Kidney (tissue), 14 donors: Measurements from ENCODE around the gene CDCA3. TPM values are rescaled to one million over a fixed set of nuclear protein-coding genes. Genes with fewer than 3 reads are reported as not detected.

Source experiments
- DNase-seq, 5 donors: peaks; one replicate each; pipeline ENCODE4 v3.0.0-alpha.2; 2013 to 2020
- FAIRE-seq: peaks from 2 replicates; lab custom pipeline; 2012; peaks lifted over from hg19 to GRCh38; lab: Jason Lieb, UNC
- H3K27ac ChIP-seq, 2 donors: one replicate each; pipeline ENCODE4 v1.7.0; 2013; ENCODE audit warnings: low read depth in 2 of 2, low read length in 2 of 2, inconsistent platforms in 1 of 2
- H3K27me3 ChIP-seq: one replicate; pipeline ENCODE4 v1.7.1; 2013; ENCODE audit warnings: low read length, inconsistent platforms; ENCODE audit not compliant: control insufficient read depth, insufficient read depth
- H3K36me3 ChIP-seq, 3 donors: one replicate each; pipeline versions ENCODE4 v1.7.0 to v1.7.1; 2013; ENCODE audit warnings: low read length in 3 of 3, control low read depth in 1 of 3, inconsistent platforms in 1 of 3; ENCODE audit not compliant: insufficient read depth in 3 of 3, control insufficient read depth in 2 of 3
- H3K4me1 ChIP-seq, 3 donors: one replicate each; pipeline versions ENCODE4 v1.7.0 to v1.7.1; 2013; ENCODE audit warnings: low read length in 3 of 3, inconsistent platforms in 1 of 3, low read depth in 1 of 3; ENCODE audit not compliant: control insufficient read depth in 2 of 3, insufficient read depth in 2 of 3
- H3K4me3 ChIP-seq, 3 donors: one replicate each; pipeline versions ENCODE4 v1.7.0 to v1.8.1; 2013; ENCODE audit warnings: low read length in 3 of 3, control low read depth in 1 of 3, inconsistent platforms in 1 of 3
- H3K9ac ChIP-seq, 3 donors: one replicate each; pipeline versions ENCODE4 v1.7.0 to v1.7.1; 2013; ENCODE audit warnings: low read length in 3 of 3, control low read depth in 1 of 3, inconsistent platforms in 1 of 3
- H3K9me3 ChIP-seq, 3 donors: one replicate each; pipeline versions ENCODE4 v1.7.0 to v1.7.1; 2013; ENCODE audit warnings: low read length in 3 of 3, control low read depth in 1 of 3, inconsistent platforms in 1 of 3; ENCODE audit not compliant: control insufficient read depth in 2 of 3, insufficient read depth in 1 of 3
- intact Hi-C: fragments of 100-400 bp; cut with DNase I; formaldehyde crosslinking; loops from one replicate; pipeline ENCODE4 v1.11.1; 2022
- polyA plus RNA-seq: library from polyadenylated mRNA; stranded (reverse); fragments of 350-450 nt; fragmentation: Illumina TruSeq; extraction: RNeasy Lipid Tissue Mini Kit (QIAGEN cat#74804); gene quantifications from one replicate; pipeline ENCODE4 v1.2.3, GENCODE V29; 2014; ENCODE audit warnings: low read depth, low replicate concordance; ENCODE audit not compliant: insufficient read depth
- total RNA-seq: library from RNA; stranded (reverse); fragmentation: NEBNext Ultra II Directional; extraction: Animal tissue kit (Norgen Biotek cat#: 25700); gene quantifications from one replicate; pipeline ENCODE4 v1.2.1, GENCODE V29; 2021
- TF ChIP-seq, protein P1 (sequence below): IDR thresholded peaks from 3 replicates; pipeline ENCODE4 v1.5.1; 2012; ENCODE audit warnings: mild to moderate bottlenecking, moderate library complexity, borderline replicate concordance; ENCODE audit not compliant: insufficient read depth; ENCODE audit errors: extremely low read depth
- donor health status: control.
- donor health status: control.
- donor health status: control.
- donor health status: control.
- donor health status: control.
- donor health status: DM: yes; HTN: yes; CAD: no.
- donor health status: Normal renal cell carcinoma (clear cell type).

Gene CDCA3
- total and polyA plus RNA-seq, 2 donors from 2014 or later = 1.3 to 2.1 TPM

DNA sequence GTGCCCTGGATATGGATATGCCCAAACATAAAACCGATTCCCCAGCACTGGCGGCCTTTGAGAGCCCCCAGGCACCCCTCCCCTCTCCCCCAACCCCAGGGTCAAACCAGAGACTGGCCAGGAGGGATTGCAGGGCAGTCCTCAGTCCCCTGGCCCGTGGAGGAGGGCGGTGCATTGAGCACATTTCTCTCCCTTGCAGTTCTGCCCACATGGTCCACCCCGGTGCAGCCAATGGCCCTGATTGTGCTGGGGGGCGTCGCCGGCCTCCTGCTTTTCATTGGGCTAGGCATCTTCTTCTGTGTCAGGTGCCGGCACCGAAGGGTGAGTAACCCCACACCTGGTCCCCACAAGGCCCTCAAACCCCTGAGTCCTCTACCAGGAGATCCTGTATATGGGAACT is 32.9 kb downstream of the CDCA3 start:
- Histone ChIP-seq H3K27me3 (no peaks in the 10 kb centered on the region), H3K36me3 (peaks cover 0 to 3% (median 0%) of the 10 kb centered on the region in 3 donors), H3K4me1 (peaks cover 0 to 12% (median 8%) of the 10 kb centered on the region in 3 donors), H3K4me3 (no peak overlapping the region), H3K27ac (no peak overlapping the region), H3K9me3 (peaks cover 0 to 2% (median 0%) of the 10 kb centered on the region in 3 donors), H3K9ac (no peak overlapping the region)
- no peak for FAIRE-seq
- TF ChIP-seq, protein P1, sequence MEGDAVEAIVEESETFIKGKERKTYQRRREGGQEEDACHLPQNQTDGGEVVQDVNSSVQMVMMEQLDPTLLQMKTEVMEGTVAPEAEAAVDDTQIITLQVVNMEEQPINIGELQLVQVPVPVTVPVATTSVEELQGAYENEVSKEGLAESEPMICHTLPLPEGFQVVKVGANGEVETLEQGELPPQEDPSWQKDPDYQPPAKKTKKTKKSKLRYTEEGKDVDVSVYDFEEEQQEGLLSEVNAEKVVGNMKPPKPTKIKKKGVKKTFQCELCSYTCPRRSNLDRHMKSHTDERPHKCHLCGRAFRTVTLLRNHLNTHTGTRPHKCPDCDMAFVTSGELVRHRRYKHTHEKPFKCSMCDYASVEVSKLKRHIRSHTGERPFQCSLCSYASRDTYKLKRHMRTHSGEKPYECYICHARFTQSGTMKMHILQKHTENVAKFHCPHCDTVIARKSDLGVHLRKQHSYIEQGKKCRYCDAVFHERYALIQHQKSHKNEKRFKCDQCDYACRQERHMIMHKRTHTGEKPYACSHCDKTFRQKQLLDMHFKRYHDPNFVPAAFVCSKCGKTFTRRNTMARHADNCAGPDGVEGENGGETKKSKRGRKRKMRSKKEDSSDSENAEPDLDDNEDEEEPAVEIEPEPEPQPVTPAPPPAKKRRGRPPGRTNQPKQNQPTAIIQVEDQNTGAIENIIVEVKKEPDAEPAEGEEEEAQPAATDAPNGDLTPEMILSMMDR = no peak
- intact Hi-C loops = no loop called here
- DNase-seq = peak in 4 of 5 donors; percentile 71 to 83 (median 75)

GRCh38 chr12:6817662-6818157 is 33.4 kb downstream of the CDCA3 start:
- FAIRE-seq = no peak
- Histone ChIP-seq H3K9me3 (peaks cover 0 to 2% (median 0%) of the 10 kb centered on the region in 3 donors), H3K4me3 (peak overlapping the region in 1 of 3 donors; percentile 13), H3K9ac (peak overlapping the region in 1 of 3 donors; percentile 4), H3K4me1 (peaks cover 0 to 12% (median 8%) of the 10 kb centered on the region in 3 donors), H3K36me3 (peaks cover 0 to 3% (median 0%) of the 10 kb centered on the region in 3 donors), H3K27me3 (no peaks in the 10 kb centered on the region), H3K27ac (no peak overlapping the region)
- TF ChIP-seq, protein P1 = no peak
- intact Hi-C loops = no loop called here
- no peak for DNase-seq

DNA sequence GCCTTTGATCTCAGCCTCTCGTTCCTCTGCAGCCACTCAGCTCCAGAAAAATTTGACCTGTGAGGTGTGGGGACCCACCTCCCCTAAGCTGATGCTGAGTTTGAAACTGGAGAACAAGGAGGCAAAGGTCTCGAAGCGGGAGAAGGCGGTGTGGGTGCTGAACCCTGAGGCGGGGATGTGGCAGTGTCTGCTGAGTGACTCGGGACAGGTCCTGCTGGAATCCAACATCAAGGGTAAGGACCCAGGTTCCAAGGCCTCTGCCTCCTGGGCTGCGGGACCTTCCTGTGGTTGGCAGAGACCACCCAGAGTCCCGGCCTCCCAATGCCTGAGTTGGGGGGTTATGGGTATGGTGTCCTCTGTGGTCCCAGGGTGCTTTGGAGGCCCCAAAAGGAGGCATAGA is 34.0 kb downstream of the CDCA3 start:
- H3K27me3 ChIP-seq = no peaks in the 10 kb centered on the region
- no peak overlapping the region for H3K27ac ChIP-seq
- DNase-seq (peak in 1 of 5 donors; percentile 53), FAIRE-seq (no peak)
- peaks cover 0 to 3% (median 0%) of the 10 kb centered on the region in 3 donors for H3K36me3 ChIP-seq
- intact Hi-C loops = no loop called here
- TF ChIP-seq, protein P1 = no peak
- peaks cover 0 to 2% (median 0%) of the 10 kb centered on the region in 3 donors for H3K9me3 ChIP-seq
- H3K9ac ChIP-seq = no peak overlapping the region
- no peak overlapping the region for H3K4me3 ChIP-seq
- H3K4me1 ChIP-seq = peaks cover 0 to 8% (median 8%) of the 10 kb centered on the region in 3 donors

GRCh38 chr12:6816598-6816997 is 34.5 kb downstream of the CDCA3 start:
- H3K9me3 ChIP-seq = peaks cover 0 to 2% (median 0%) of the 10 kb centered on the region in 3 donors
- DNase-seq (no peak), FAIRE-seq (no peak)

More at GRCh38 chr12:6816598-6816997, 34.5 kb downstream of the CDCA3 start:
- H3K27me3 ChIP-seq = no peaks in the 10 kb centered on the region
- intact Hi-C loops = no loop called here
- peaks cover 0 to 3% (median 0%) of the 10 kb centered on the region in 3 donors for H3K36me3 ChIP-seq
- peaks cover 0 to 8% (median 5%) of the 10 kb centered on the region in 3 donors for H3K4me1 ChIP-seq
- no peak overlapping the region for H3K9ac ChIP-seq
- H3K4me3 ChIP-seq = no peak overlapping the region
- TF ChIP-seq, protein P1 = no peak
- H3K27ac ChIP-seq = no peak overlapping the region
